Heart left ventricle (tissue), 16 donors: ENCODE results near the gene RAB11FIP4. TPM values are rescaled to one million over a fixed set of nuclear protein-coding genes. Genes with fewer than 3 reads are reported as not detected.
A peak's percentile ranks its signal among the peaks of the same experiment; 100 is the strongest.

Source experiments
- ATAC-seq, 4 donors: fragments of 200-7000 bp; cut with Tn5 transposase; one replicate each; pipeline ENCODE4 v1.9.1; 2020 to 2022; ENCODE audit warnings: moderate library complexity in 4 of 4, mild to moderate bottlenecking in 3 of 4, moderate number of reproducible peaks in 1 of 4
- DNase-seq, 5 donors: peaks; one replicate each; pipeline ENCODE4 v3.0.0-alpha.2; 2020
- H3K27ac ChIP-seq, 12 donors: fragments of 200-600 bp; sonication (generic) in 4 of 12; one replicate each; pipeline versions ENCODE4 v1.5.0 to v1.8.0; 2016 to 2022; ENCODE audit warnings: mild to moderate bottlenecking in 2 of 12
- H3K27me3 ChIP-seq, 9 donors: fragments of 200-600 bp; sonication (generic) in 2 of 9; one replicate each; pipeline versions ENCODE4 v1.5.1 to v1.8.0; 2016 to 2022; ENCODE audit warnings: mild to moderate bottlenecking in 3 of 9
- H3K36me3 ChIP-seq, 9 donors: fragments of 200-600 bp; sonication (generic) in 2 of 9; one replicate each; pipeline versions ENCODE4 v1.5.0 to v1.8.0; 2018 to 2022; ENCODE audit warnings: mild to moderate bottlenecking in 2 of 9
- H3K4me1 ChIP-seq, 12 donors: fragments of 200-600 bp; sonication (generic) in 4 of 12; one replicate each; pipeline versions ENCODE4 v1.5.0 to v1.8.0; 2016 to 2022; ENCODE audit warnings: mild to moderate bottlenecking in 3 of 12
- H3K4me3 ChIP-seq, 12 donors: fragments of 200-600 bp; sonication (generic) in 4 of 12; one replicate each; pipeline versions ENCODE4 v1.5.0 to v1.8.0; 2017 to 2022; ENCODE audit warnings: mild to moderate bottlenecking in 9 of 12, moderate library complexity in 4 of 12
- H3K9me3 ChIP-seq, 12 donors: fragments of 200-600 bp; sonication (generic) in 4 of 12; one replicate each; pipeline versions ENCODE4 v1.5.0 to v1.8.0; 2016 to 2022; ENCODE audit warnings: mild to moderate bottlenecking in 1 of 12
- CTCF ChIP-seq, 12 donors: fragments of 200-600 bp; sonication (generic) in 4 of 12; IDR thresholded peaks; one replicate each; pipeline versions ENCODE4 v1.5.0 to v1.8.0; 2018 to 2022; ENCODE audit warnings: antibody characterized with exemption in 12 of 12, mild to moderate bottlenecking in 5 of 12
- POLR2A ChIP-seq, 2 donors: fragments of 450-650 bp; IDR thresholded peaks; one replicate each; pipeline ENCODE4 v1.6.1; 2017; ENCODE audit warnings: antibody characterized with exemption in 2 of 2, mild to moderate bottlenecking in 2 of 2, moderate library complexity in 2 of 2
- WGBS, 4 donors: extraction: QIAGEN DNeasy Blood & Tissue Kit in 2 of 4; methylation state at CpG; one replicate each; pipeline versions ENCODE4 v1.1.5 to v1.1.7; 2013 to 2018; 5-methylcytosine and 5-hydroxymethylcytosine counted together
- intact Hi-C, 10 donors: fragments of 100-400 bp; cut with DNase I; formaldehyde crosslinking; loops; one replicate each; pipeline versions ENCODE4 v1.11.1 to v1.14.2; 2022
- polyA plus RNA-seq, 2 donors: library from polyadenylated mRNA; stranded (reverse); fragments of 200-250 nt; gene quantifications; one replicate each; pipeline ENCODE4 v1.2.3, GENCODE V29; 2013
- total RNA-seq, 9 donors: library from RNA; depleted of rRNA in 2 of 9; stranded (reverse); fragments of >200 nt in 2 of 9; fragmentation: NEBNext Ultra II Directional in 3 of 9; extraction: Animal tissue kit (Norgen Biotek cat#: 25700) in 3 of 9; gene quantifications; one replicate each; pipeline versions ENCODE4 v1.1.0 to v1.2.4, GENCODE V29; 2016 to 2023
- donor health status: ischemic (EF 13 %, LVEDD 7.1; RV severe dilation, severe dysfunction).
- donor health status: healthy with polysubstance abuse.
- donor health status: DM: no; HTN: yes; CAD: no.
- donor health status: DM: no; HTN: no; CAD: no.
- donor health status: ischemic (EF 25% LVEDD 6.9; RV normal size, moderate dysfunction).
- donor health status: ischemic (EF 25% LVEDD 5.7; RV mildly dilated, moderate dysfunction).
- donor health status: healthy.
- donor health status: DM: yes; HTN: yes; CAD: no.
- donor health status: ischemic (EF 35%, LVEDD 5.7; RV mildly dilated, moderate dysfunction).
- donor health status: nonischemic (EF 11% LVEDD 7.7; RV severe dilation, severe dysfunction).
- donor health status: DM: yes; HTN: yes; CAD: no.
- donor health status: PGD.
- donor health status: ischemic (EF 29% LVEDD 5.4; RV normal size, mild dysfunction).
- donor health status: nonischemic (EF 23%, LVEDD 6.1; RV moderate dilation, normal function).

RAB11FIP4 gene
- total and polyA plus RNA-seq, 11 donors = 1.5 to 13.7 (median 8.3) TPM

- no peak for ATAC-seq
- intact Hi-C loops = no loop called here
- WGBS, 4 donors = 83 to 89% (median 87%) methylated on average over 7 of the region's 7 CpGs
Measured at GRCh38 chr17:31443386-31443785, 51.9 kb downstream of the RAB11FIP4 start.

GRCh38 chr17:31444026-31444425 lies 52.6 kb downstream of the RAB11FIP4 start:
- Histone ChIP-seq H3K27me3 (no peaks in the 10 kb centered on the region), H3K9me3 (no peaks in the 10 kb centered on the region), H3K4me3 (no peak overlapping the region), H3K36me3 (no peaks in the 10 kb centered on the region), H3K4me1 (no peaks in the 10 kb centered on the region), H3K27ac (no peak overlapping the region)
- intact Hi-C loops = no loop called here
- no peak for TF ChIP-seq CTCF (IDR thresholded peaks at IDR 0.05)
- no peak for TF ChIP-seq POLR2A (IDR thresholded peaks at IDR 0.05)
- DNase-seq (no peak), ATAC-seq (no peak)
- 71 to 78% (median 76%) methylated on average over 2 of the region's 2 CpGs for WGBS, 4 donors

More at GRCh38 chr17:31443386-31443785, 51.9 kb downstream of the RAB11FIP4 start:
- TF ChIP-seq CTCF (IDR thresholded peaks at IDR 0.05) = no peak
- no peak for TF ChIP-seq POLR2A (IDR thresholded peaks at IDR 0.05)
- H3K27me3 ChIP-seq = no peaks in the 10 kb centered on the region
- no peak for DNase-seq
- H3K4me3 ChIP-seq = no peak overlapping the region
- no peaks in the 10 kb centered on the region for H3K36me3 ChIP-seq
- no peaks in the 10 kb centered on the region for H3K9me3 ChIP-seq
- no peak overlapping the region for H3K27ac ChIP-seq
- H3K4me1 ChIP-seq = no peaks in the 10 kb centered on the region

- ATAC-seq (no peak), DNase-seq (no peak)
- no peaks in the 10 kb centered on the region for H3K9me3 ChIP-seq
- TF ChIP-seq POLR2A (IDR thresholded peaks at IDR 0.05) (no peak), CTCF (IDR thresholded peaks at IDR 0.05) (peak in 1 of 12 donors; percentile 25)
- H3K36me3 ChIP-seq = no peaks in the 10 kb centered on the region
- H3K4me1 ChIP-seq = peaks cover 0 to 7% (median 0%) of the 10 kb centered on the region in 12 donors
- H3K27ac ChIP-seq = no peak overlapping the region
- H3K4me3 ChIP-seq = no peak overlapping the region
- intact Hi-C loops = no loop called here
- 76 to 85% (median 80%) methylated on average over 13 of the region's 13 CpGs for WGBS, 4 donors
- H3K27me3 ChIP-seq = no peaks in the 10 kb centered on the region
Measured at GRCh38 chr17:31446195-31446967, 54.9 kb downstream of the RAB11FIP4 start.

- intact Hi-C loops = no loop called here
- no peak for ATAC-seq
Measured at GRCh38 chr17:31448467-31449077, 57.1 kb downstream of the RAB11FIP4 start.

More at GRCh38 chr17:31448467-31449077, 57.1 kb downstream of the RAB11FIP4 start:
- H3K27me3 ChIP-seq = no peaks in the 10 kb centered on the region
- no peak overlapping the region for H3K4me3 ChIP-seq
- TF ChIP-seq POLR2A (IDR thresholded peaks at IDR 0.05) = no peak
- TF ChIP-seq CTCF (IDR thresholded peaks at IDR 0.05) = no peak
- WGBS, 4 donors = 72 to 85% (median 76%) methylated on average over 5 of the region's 5 CpGs
- H3K4me1 ChIP-seq = peaks cover 0 to 12% (median 0%) of the 10 kb centered on the region in 12 donors
- no peak for DNase-seq
- no peak overlapping the region for H3K27ac ChIP-seq
- no peaks in the 10 kb centered on the region for H3K36me3 ChIP-seq
- H3K9me3 ChIP-seq = no peaks in the 10 kb centered on the region
